GM23338 (cell line): Measurements from ENCODE around the gene GOLGB1.

Experiments
- CTCF ChIP-seq, 2 experiments: fragments of 200-600 bp in 1 of 2; sonication (generic) in 1 of 2; conservative IDR thresholded peaks; 2 replicates each; pipeline versions ENCODE4 v1.5.1 to v1.6.1; 2016 to 2017; ENCODE audit warnings: antibody characterized with exemption in 2 of 2, low read depth in 2 of 2, mild to moderate bottlenecking in 2 of 2, moderate library complexity in 1 of 2
- EZH2phosphoT487 ChIP-seq: fragments of 200-600 bp; sonication (generic); IDR thresholded peaks from one replicate; pipeline ENCODE4 v1.8.1; 2018; ENCODE audit warnings: antibody characterized with exemption; ENCODE audit not compliant: unreplicated experiment

GRCh38 chr3:121654493-121655385 lies 94.8 kb downstream of the GOLGB1 start:
- TF ChIP-seq EZH2phosphoT487 (no peak), CTCF (conservative IDR thresholded peaks at IDR 0.05; ENCODE audit: low read depth in 2 of 2) (no peak)
